ENCODE measurements around the gene KLRF2. TPM values are rescaled to one million over a fixed set of nuclear protein-coding genes. Genes with fewer than 3 reads are reported as not detected.

KLRF2 gene
- total RNA-seq, 1 experiment from 2014 or later, result not detected

DNA sequence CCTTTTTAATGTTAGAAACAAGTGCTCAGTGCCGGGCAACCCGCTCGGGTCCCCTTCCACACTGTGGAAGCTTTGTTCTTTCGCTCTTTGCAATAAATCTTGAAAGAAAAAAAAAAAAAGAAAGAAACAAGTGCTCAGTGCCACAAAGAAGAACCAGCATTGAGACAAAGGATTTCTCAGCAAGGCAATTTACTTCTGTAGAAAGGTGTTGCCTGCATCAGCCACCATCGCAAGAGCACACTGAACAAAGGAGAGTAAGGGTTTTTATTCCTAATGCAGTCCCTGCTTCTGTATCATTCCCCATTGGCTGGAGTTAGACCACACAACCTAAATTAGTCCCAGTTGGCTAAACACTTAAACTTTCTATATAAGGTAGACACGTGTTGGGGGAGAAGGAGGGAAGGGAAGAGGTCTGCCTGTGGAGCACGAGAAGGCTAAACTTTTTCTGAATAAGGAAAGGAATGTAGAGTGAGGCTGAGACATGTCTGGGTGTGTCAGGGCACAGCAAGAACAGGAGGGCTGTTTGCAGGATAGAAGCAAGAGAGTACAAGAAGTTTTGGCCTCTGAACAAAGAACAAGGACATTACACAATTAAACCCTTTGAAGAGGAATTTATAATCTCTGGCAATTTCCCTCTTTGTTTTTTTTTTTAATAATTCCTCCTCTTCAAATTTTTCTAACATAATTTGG is 21.4 kb downstream of the KLRF2 start:
- Mint-ChIP-seq H3K4me3 (no peak overlapping the region), H3K27ac (no peak overlapping the region), H3K36me3 (ENCODE audit: insufficient read depth in 1 of 3, low read depth in 3 of 3) (peaks cover 4 to 26% (median 23%) of the 10 kb centered on the region in 3 experiments), H3K27me3 (ENCODE audit: low read depth) (no peaks in the 10 kb centered on the region; the same call in 1 of the 2 replicates), H3K4me1 (peaks cover 11 to 16% of the 10 kb centered on the region in 2 experiments), H3K9me3 (peaks cover 18 to 24% of the 10 kb centered on the region in 2 experiments)
- DNase-seq, result no peak
- TF ChIP-seq, protein P1, sequence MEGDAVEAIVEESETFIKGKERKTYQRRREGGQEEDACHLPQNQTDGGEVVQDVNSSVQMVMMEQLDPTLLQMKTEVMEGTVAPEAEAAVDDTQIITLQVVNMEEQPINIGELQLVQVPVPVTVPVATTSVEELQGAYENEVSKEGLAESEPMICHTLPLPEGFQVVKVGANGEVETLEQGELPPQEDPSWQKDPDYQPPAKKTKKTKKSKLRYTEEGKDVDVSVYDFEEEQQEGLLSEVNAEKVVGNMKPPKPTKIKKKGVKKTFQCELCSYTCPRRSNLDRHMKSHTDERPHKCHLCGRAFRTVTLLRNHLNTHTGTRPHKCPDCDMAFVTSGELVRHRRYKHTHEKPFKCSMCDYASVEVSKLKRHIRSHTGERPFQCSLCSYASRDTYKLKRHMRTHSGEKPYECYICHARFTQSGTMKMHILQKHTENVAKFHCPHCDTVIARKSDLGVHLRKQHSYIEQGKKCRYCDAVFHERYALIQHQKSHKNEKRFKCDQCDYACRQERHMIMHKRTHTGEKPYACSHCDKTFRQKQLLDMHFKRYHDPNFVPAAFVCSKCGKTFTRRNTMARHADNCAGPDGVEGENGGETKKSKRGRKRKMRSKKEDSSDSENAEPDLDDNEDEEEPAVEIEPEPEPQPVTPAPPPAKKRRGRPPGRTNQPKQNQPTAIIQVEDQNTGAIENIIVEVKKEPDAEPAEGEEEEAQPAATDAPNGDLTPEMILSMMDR (conservative IDR thresholded peaks at IDR 0.05), result no peak
- H3K4ac ChIP-seq (ENCODE audit: low read depth, low read length), result no peak overlapping the region
- H4K8ac ChIP-seq (replicated peaks; ENCODE audit: insufficient read length, low read depth, low read length), result no peak overlapping the region
- H4K5ac ChIP-seq (ENCODE audit: insufficient read length, low read depth, low read length), result no peak overlapping the region
- no CpG with 5 or more reads among the region's 7 CpGs for WGBS (ENCODE audit: extremely low coverage, insufficient read length, low lambda C conversion rate)
- H3K9ac ChIP-seq (ENCODE audit: extremely low read depth, insufficient read length, low read length), result no peak overlapping the region
- H3T11ph ChIP-seq (ENCODE audit: low read length), result no peak overlapping the region
- H3K4me1 ChIP-seq (ENCODE audit: insufficient read depth, low read length), result no peaks in the 10 kb centered on the region
- H2AK5ac ChIP-seq (ENCODE audit: insufficient read length, low read length), result no peak overlapping the region
- no peaks in the 10 kb centered on the region for H3K23me2 ChIP-seq (ENCODE audit: insufficient read length, low read depth, low read length, poor library complexity, severe bottlenecking)
- peak overlapping the region; percentile 11 for H3K4me2 ChIP-seq (ENCODE audit: insufficient read depth, insufficient read length, low read length)
- H3K56ac ChIP-seq (ENCODE audit: insufficient read length, low read depth, low read length), result no peak overlapping the region
- no peaks in the 10 kb centered on the region for H3K9me3 ChIP-seq (ENCODE audit: control insufficient read depth, low read depth, low read length)
- no peak overlapping the region for H3K18ac ChIP-seq (ENCODE audit: insufficient read length, low read depth, low read length)
- no peaks in the 10 kb centered on the region for H3K79me1 ChIP-seq (ENCODE audit: insufficient read depth, low read depth, low read length, poor library complexity, severe bottlenecking)
- H2AFZ ChIP-seq (ENCODE audit: low read length), result no peak overlapping the region
- H2BK12ac ChIP-seq (ENCODE audit: insufficient read length, low read depth, low read length), result no peak overlapping the region
- no peak overlapping the region for H2BK120ac ChIP-seq (ENCODE audit: low read depth, low read length, poor library complexity, severe bottlenecking)
- no peaks in the 10 kb centered on the region for H3K79me2 ChIP-seq (ENCODE audit: insufficient read depth, low read length)
- no peaks in the 10 kb centered on the region for H4K20me1 ChIP-seq (ENCODE audit: control insufficient read depth, insufficient read depth, insufficient read length)
- peak overlapping the region; percentile 41 for H2BK5ac ChIP-seq (ENCODE audit: insufficient read length, low read length)
- H2BK15ac ChIP-seq (ENCODE audit: low read depth, low read length), result no peak overlapping the region
- H3K27me3 ChIP-seq (ENCODE audit: insufficient read depth, low read length), result no peaks in the 10 kb centered on the region
- H4K91ac ChIP-seq (ENCODE audit: insufficient read length, low read depth, low read length), result no peak overlapping the region
- H3K14ac ChIP-seq (ENCODE audit: insufficient read depth, low read length), result no peak overlapping the region
- H3K23ac ChIP-seq (ENCODE audit: insufficient read length, low read depth, low read length), result no peak overlapping the region
- no peak overlapping the region for H2BK20ac ChIP-seq (ENCODE audit: low read depth, low read length, poor library complexity, severe bottlenecking)
- no peak overlapping the region for H3K27ac ChIP-seq (ENCODE audit: insufficient read length, low read depth, low read length)

All from H9 (cell line).